NCI-H1092 (cell line): Measurements from ENCODE around the gene WDTC1.

Experiments used
- DNase-seq: peaks from one replicate; lab custom pipeline; 2025; lab: John Stamatoyannopoulos, UW

Gene WDTC1

DNA sequence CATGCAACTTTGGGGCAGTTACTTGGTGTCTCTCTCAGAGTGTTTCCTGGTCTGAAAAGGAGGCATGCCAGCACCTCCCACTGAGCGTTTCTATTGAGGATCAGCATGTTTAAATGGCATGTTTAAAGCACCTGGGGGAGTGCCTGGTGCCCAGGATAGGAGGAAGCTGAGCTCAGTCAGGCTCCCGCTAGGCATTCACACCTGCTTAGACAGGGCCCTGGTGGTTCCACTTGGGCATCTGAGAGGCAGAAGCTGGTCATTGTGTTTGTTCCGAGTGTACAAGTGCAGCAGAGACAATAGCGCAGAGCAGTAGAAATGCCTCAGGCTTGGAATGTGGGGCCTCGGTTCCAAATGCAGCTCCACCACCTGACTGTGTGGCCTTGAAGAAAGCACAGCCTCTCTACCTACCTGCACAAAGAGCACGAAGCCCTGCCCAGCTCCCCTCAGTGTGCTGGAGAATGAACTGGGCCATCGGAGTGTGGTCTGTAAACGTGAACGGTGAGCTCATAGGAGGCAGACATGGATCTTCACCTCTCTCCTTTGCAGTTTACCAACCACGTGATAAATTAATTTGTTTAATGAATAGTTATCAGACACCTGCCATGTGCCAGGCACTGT, 67.3 kb downstream of the WDTC1 start:
- DNase-seq = peak; percentile 38

- no peak for DNase-seq
Measured at GRCh38 chr1:27302612-27303011, 68.2 kb downstream of the WDTC1 start.

- DNase-seq = no peak
Measured at GRCh38 chr1:27303509-27303908, 69.1 kb downstream of the WDTC1 start.

DNA sequence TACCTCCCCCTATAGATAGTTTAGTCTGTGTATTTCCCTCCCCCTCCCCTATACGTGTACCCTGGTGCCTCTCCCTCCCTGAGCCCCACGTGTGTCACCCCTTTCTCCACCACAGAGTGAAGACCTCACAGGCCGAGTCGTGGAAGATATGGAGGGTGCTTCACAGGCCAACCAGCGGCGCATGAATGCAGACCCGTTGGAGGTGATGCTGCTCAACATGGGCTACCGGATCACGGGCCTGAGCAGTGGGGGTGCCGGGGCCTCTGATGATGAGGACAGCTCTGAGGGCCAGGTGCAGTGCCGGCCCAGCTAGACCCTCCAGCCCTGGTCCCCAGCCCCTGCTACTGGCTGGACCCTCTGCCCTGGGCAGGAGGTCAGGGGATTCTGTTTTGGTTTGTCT, 71.6 kb downstream of the WDTC1 start:
- no peak for DNase-seq

DNA sequence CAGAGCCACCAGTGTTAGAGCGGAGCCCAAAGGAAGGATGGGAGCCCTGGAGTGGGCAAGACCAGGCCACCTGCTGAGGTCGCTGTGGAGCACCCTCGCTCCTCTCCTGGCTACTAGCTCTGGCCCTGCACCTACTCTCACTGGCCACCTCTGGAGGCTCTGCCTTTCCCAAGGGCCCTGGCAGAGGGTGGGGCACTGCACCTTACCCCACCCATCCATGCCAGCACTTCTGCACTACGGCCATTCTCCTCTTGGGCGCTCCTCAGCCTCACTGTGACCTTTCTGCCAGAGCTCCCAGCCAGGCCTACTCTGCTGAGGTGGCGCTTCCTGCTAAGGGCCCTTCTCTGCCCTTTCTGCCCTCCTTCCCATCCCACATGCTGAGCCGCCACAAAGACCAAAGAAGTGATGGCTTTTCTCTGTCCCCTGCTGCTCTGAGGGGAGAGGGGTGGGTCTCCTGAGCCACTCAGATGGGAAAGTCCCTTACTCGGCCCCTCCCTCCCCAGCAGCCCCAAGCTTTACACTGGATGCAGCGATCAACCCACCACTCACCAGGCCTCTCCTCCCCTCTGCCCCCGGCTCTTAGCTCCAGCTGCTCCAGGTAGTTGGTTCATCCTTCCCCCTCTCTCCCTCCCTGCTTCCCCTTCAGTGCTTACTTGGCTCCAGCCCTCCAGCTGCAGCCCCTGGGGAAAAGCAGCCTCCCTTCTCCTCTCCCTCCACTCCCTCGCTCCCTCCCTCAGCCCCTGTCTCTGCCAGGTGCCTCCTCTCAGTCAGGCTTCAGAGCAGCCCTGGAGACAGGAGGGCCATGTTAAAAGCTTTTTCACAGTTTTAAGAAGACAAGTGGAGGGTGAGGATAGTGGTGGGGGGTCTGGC, 72.7 kb downstream of the WDTC1 start:
- DNase-seq = peak; percentile 84

- peak; percentile 23 for DNase-seq
Measured at GRCh38 chr1:27307874-27308598, 73.6 kb downstream of the WDTC1 start.

DNA sequence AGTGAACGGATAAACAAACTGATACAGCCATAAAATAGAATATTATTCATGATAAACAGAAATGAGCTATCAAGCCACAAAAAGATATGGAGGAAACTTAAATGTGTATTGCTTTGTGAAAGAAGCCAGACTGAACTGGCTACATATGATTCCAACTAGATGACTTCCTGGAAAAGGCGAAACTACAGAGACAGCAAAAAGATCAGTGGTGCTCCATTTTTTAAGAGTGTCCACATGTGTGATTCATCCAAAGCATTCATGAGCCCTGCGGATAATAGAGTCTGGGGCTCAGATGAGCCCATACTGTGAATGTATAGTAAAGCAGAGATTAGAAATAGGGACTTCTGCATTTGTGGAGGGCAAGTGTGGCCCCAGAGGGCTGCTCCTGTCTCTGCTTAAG, 79.7 kb downstream of the WDTC1 start:
- no peak for DNase-seq

GRCh38 chr1:27314737-27315136, 80.3 kb downstream of the WDTC1 start:
- DNase-seq = no peak

- no peak for DNase-seq
Measured at GRCh38 chr1:27316860-27317259, 82.4 kb downstream of the WDTC1 start.

GRCh38 chr1:27318136-27318535, 83.7 kb downstream of the WDTC1 start:
- DNase-seq = no peak

- no peak for DNase-seq
Measured at GRCh38 chr1:27318596-27318995, 84.2 kb downstream of the WDTC1 start.

GRCh38 chr1:27321813-27322568, 87.6 kb downstream of the WDTC1 start, which contains the start of gene TMEM222:
TSS of gene TMEM222 (plus strand) at chr1:27322163. CDS start at chr1:27322198, 35 bp downstream.
- DNase-seq = peak; percentile 98

DNA sequence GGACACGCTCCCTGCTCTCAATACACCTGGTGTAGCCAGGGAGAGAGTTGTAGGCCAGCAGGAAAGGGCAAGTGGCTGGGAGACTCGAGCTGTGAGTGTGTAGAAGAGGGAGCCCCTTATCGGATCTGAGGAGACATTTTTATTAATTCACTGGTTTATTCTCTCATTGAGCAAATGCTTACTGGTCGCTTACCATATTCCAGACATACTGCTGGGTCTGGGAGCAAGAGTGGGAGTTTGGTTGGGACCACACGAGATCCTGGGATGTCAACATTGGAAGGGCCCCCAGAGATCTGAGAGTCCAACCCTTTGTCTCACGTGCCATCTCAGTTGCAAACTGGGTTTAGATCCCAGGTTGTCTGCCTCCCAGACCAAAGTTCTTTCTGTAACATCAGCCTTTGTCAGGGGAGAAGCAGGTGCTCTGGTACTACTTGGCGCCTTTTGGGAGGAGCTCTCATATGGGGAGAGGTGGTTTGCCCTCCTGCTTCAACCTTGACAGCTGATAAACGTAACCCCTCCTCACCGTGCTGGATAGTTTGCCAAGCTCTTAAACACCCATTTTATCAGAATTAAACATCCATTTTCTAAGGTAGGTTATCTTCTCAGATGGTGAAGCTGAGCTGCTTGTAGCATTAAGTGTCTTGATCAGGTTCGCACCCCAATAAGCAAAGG, 88.3 kb downstream of the WDTC1 start:
- no peak for DNase-seq

GRCh38 chr1:27325286-27325685, 90.9 kb downstream of the WDTC1 start:
- no peak for DNase-seq

DNA sequence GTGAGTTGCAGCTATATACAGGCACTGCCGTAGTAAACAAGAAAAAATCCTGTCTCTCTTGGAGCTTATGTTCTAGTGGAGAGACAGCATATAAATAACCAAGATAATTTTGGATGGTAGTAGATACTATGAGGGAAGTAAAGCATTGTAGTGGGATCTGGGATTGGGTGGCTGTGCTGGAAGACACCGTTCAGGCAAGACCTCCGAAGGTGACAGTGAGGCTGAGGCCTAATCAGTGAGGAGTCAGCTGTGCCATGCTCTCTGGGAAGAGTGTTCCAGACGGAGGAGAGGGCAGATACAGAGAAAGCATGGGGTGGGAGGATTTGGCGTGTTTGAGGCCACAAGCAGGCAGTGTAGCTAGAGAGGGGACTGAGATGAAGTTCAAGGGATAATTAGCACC, 93.5 kb downstream of the WDTC1 start:
- no peak for DNase-seq

DNA sequence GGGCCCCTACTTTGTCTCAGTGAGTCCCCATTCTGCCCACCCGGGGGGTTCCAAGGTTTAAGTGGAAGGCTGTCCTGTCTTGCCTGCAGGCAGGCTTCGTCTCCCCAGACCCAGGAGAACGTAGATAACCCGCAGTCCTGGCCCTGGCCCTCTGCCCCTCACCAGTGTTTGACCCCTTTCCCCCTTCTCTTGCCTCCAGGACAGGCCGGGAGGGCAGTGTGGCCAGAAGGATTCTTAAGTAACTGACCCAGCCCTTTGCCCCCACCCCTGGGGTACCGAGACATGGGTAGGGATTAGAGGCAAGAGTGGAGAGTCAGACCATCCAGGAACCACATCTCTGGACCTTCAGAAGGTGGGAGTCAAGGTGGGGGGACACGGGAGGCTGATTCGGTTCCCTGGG, 96.4 kb downstream of the WDTC1 start:
- DNase-seq = no peak

- no peak for DNase-seq
Measured at GRCh38 chr1:27331426-27331825, 97.0 kb downstream of the WDTC1 start.

- DNase-seq = no peak
Measured at GRCh38 chr1:27331922-27332321, 97.5 kb downstream of the WDTC1 start.

GRCh38 chr1:27332536-27333281, 98.3 kb downstream of the WDTC1 start:
- no peak for DNase-seq

- no peak for DNase-seq
Measured at GRCh38 chr1:27333717-27334279, 99.4 kb downstream of the WDTC1 start.
